ENCODE data around the gene ARL3.

GRCh38 chr10:102702742-102703141 is 11.5 kb downstream of the ARL3 start:
- TF ChIP-seq CTCF (IDR thresholded peaks at IDR 0.05 in 8 of 11, conservative IDR thresholded peaks at IDR 0.05 in 3 of 11) (no peak), POLR2AphosphoS5 (IDR thresholded peaks at IDR 0.05) (no peak), POLR2A (IDR thresholded peaks at IDR 0.05) (no peak)
